Gastroesophageal sphincter (tissue), 3 donors: ENCODE data around the gene SLC7A11.

Experiments used
- CTCF ChIP-seq, 4 experiments: fragments of 200-600 bp in 2 of 4; fragments of 450-650 bp in 2 of 4; sonication (generic) in 1 of 4; IDR thresholded peaks; one replicate each; pipeline ENCODE4 v1.5.1; 2017 to 2019; ENCODE audit warnings: antibody characterized with exemption in 4 of 4, mild to moderate bottlenecking in 2 of 4, moderate library complexity in 2 of 4
- EP300 ChIP-seq: sonication (generic); formaldehyde crosslinking; IDR thresholded peaks from one replicate; pipeline ENCODE4 v1.6.1; 2017; ENCODE audit warnings: antibody characterized with exemption, mild to moderate bottlenecking
- POLR2A ChIP-seq, 2 donors: fragments of 450-650 bp; IDR thresholded peaks; one replicate each; pipeline ENCODE4 v1.6.1; 2017; ENCODE audit warnings: antibody characterized with exemption in 2 of 2, mild to moderate bottlenecking in 2 of 2, moderate library complexity in 1 of 2
- POLR2AphosphoS5 ChIP-seq: sonication (generic); formaldehyde crosslinking; IDR thresholded peaks from one replicate; pipeline ENCODE4 v1.6.1; 2017; ENCODE audit warnings: antibody characterized with exemption

GRCh38 chr4:138259824-138260223 is 17.7 kb upstream of the SLC7A11 start:
- TF ChIP-seq CTCF (IDR thresholded peaks at IDR 0.05) (no peak), POLR2AphosphoS5 (no peak), POLR2A (IDR thresholded peaks at IDR 0.05) (no peak), EP300 (no peak)
